Measurements from ENCODE around the gene KCNIP3.
"Not testable (repeated sequence)": the region's sequence is repeated elsewhere in the genome, so short reads cannot be mapped to it uniquely, and the experiment has no call there.

KCNIP3 gene

GRCh38 chr2:95355486-95355885 is 58.3 kb downstream of the KCNIP3 start:
- H3K27ac ChIP-seq (ENCODE audit: extremely low read depth, low read depth, low read length); H3K9me3 ChIP-seq (ENCODE audit: control insufficient read depth, insufficient read depth, low read depth, low read length); H3K4me1 ChIP-seq (ENCODE audit: control insufficient read depth, insufficient read depth, low read length); POLR2A ChIA-PET; H3K36me3 ChIP-seq (ENCODE audit: control insufficient read depth in 2 of 2, insufficient read depth in 1 of 2, low read length in 2 of 2); H3K4me3 ChIP-seq (ENCODE audit: low read depth, low read length): not testable (repeated sequence)
- TF ChIP-seq ZNF580 (tag by site-specific recombination; IDR thresholded peaks at IDR 0.05) (0 out of 2 replicates have a peak, but pooled peaks have one; percentile 33), ZNF146 (tag by site-specific recombination; IDR thresholded peaks at IDR 0.05) (peak; percentile 93)
- CTCF ChIA-PET, result interaction anchor here (0.9 kb wide), 1 partner anchor 34 kb away, joined by 3 read pairs; no protein-coding TSS in a partner anchor

GRCh38 chr2:95356821-95357700 is 59.9 kb downstream of the KCNIP3 start:
- ChIA-PET POLR2A (no interaction called here), CTCF (interaction anchor here (1.1 kb wide), 1 partner anchor 11 kb away, joined by 3 read pairs; no protein-coding TSS in a partner anchor)
- TF ChIP-seq ZNF510 (tag by site-specific recombination; IDR thresholded peaks at IDR 0.05; ENCODE audit: insufficient replicate concordance), result no peak
- no peak for TF ChIP-seq ZNF404 (tag by site-specific recombination; IDR thresholded peaks at IDR 0.05)
- TF ChIP-seq WT1 (tag by site-specific recombination; IDR thresholded peaks at IDR 0.05), result no peak
- TF ChIP-seq ZNF24 (tag by site-specific recombination; IDR thresholded peaks at IDR 0.05), result no peak
- H3K36me3 ChIP-seq (ENCODE audit: control insufficient read depth in 2 of 2, insufficient read depth in 1 of 2, low read length in 2 of 2), result no peaks in the 10 kb centered on the region
- H3K9me3 ChIP-seq (ENCODE audit: control insufficient read depth, insufficient read depth, low read depth, low read length), result no peaks in the 10 kb centered on the region
- no peak overlapping the region for H3K4me3 ChIP-seq (ENCODE audit: low read depth, low read length)
- H3K4me1 ChIP-seq (ENCODE audit: control insufficient read depth, insufficient read depth, low read length), result no peaks in the 10 kb centered on the region
- H3K27ac ChIP-seq (ENCODE audit: extremely low read depth, low read depth, low read length), result no peak overlapping the region

GRCh38 chr2:95357717-95358280 is 60.7 kb downstream of the KCNIP3 start:
- CTCF ChIA-PET, result no interaction called here
- TF ChIP-seq ZNF701 (tag by site-specific recombination; IDR thresholded peaks at IDR 0.05), result no peak
- no peak for TF ChIP-seq KLF10 (tag by site-specific recombination; IDR thresholded peaks at IDR 0.05)
- no peak for TF ChIP-seq ZBTB48 (tag by site-specific recombination; IDR thresholded peaks at IDR 0.05)
- TF ChIP-seq ZNF174 (tag by site-specific recombination; IDR thresholded peaks at IDR 0.05), result no peak
- no peak for TF ChIP-seq ZNF792 (tag by site-specific recombination; IDR thresholded peaks at IDR 0.05)
- no peak for TF ChIP-seq KLF9 (tag by site-specific recombination; IDR thresholded peaks at IDR 0.05; ENCODE audit: low read depth)
- no peak for TF ChIP-seq ZNF114 (tag by site-specific recombination; IDR thresholded peaks at IDR 0.05)
- no peak for TF ChIP-seq ZNF596 (tag by site-specific recombination; IDR thresholded peaks at IDR 0.05)
- TF ChIP-seq ZEB2 (tag by site-specific recombination; IDR thresholded peaks at IDR 0.05), result no peak
- no peak for TF ChIP-seq MZF1 (tag by site-specific recombination; IDR thresholded peaks at IDR 0.05; ENCODE audit: borderline replicate concordance)
- no peak for TF ChIP-seq ZBTB6 (tag by site-specific recombination; IDR thresholded peaks at IDR 0.05)
- no peak for TF ChIP-seq ZNF664 (tag by site-specific recombination; IDR thresholded peaks at IDR 0.05)
- TF ChIP-seq ZNF239 (tag by site-specific recombination; IDR thresholded peaks at IDR 0.05), result no peak
- no peak for TF ChIP-seq TCF7L2 (IDR thresholded peaks at IDR 0.05; ENCODE audit: borderline replicate concordance, low read depth, low read length)
- Histone ChIP-seq H3K4me3 (ENCODE audit: low read depth, low read length) (no peak overlapping the region), H3K4me1 (ENCODE audit: control insufficient read depth, insufficient read depth, low read length) (no peaks in the 10 kb centered on the region), H3K9me3 (ENCODE audit: control insufficient read depth, insufficient read depth, low read depth, low read length) (no peaks in the 10 kb centered on the region), H3K27ac (ENCODE audit: extremely low read depth, low read depth, low read length) (no peak overlapping the region), H3K36me3 (ENCODE audit: control insufficient read depth in 2 of 2, insufficient read depth in 1 of 2, low read length in 2 of 2) (no peaks in the 10 kb centered on the region)
- POLR2A ChIA-PET, result no interaction called here
